Measurements from ENCODE around the gene NGDN.

Gene NGDN, protein sequence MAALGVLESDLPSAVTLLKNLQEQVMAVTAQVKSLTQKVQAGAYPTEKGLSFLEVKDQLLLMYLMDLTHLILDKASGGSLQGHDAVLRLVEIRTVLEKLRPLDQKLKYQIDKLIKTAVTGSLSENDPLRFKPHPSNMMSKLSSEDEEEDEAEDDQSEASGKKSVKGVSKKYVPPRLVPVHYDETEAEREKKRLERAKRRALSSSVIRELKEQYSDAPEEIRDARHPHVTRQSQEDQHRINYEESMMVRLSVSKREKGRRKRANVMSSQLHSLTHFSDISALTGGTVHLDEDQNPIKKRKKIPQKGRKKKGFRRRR
- long read RNA-seq, transcript NGDN-202 (11 exons, 1,143 nt) = major isoform, 157 of 199 reads
- long read RNA-seq, partial matches to known transcripts = 14 of 199 reads
- long read RNA-seq, other reads (novel, unspliced or antisense) = 22 of 199 reads

DNA sequence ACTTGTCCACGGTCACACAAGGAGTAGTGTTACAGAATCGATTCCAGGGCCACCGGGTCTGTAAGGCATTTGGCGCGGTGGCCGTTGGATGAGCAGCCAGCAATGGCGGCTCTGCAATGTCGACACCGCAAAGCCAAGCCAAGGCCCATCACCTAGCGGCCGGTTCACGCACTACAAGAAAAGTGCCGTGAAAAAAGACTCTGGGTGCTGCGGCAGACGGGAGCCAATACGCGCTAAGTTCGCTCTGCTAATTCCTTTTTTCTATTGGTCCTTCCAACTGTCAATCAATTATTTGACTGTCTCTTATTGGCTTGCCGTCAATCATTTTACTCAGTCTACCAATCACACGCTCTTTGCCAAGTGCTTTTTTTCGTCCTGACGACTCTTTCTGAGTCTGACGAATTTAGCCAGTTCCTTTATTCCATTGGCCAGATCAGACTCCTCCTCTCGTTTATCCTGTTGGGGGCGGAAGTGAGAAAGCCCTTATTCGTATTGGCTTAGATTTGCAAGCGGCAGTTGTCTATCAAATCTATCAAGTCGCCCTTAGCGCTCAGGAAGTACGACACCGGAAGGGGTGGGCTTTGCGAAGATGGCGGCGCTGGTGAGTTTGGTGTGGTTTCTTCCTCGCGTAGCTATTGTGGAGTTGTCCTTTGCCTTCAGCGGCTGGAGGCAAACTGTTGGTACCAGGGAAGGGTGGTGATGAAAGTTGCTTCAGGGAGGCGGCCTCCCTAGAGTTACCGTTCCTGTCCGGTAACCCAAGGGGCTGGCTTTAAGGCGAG is at the start of gene NGDN:
NGDN (plus strand) TSS at position 577 of the 779 bp plus-strand sequence; CDS start at position 590, 13 bp downstream.
- DNase-seq (ENCODE audit: low read depth in 1 of 2, low spot score in 1 of 2) = peak; percentile 98 to 99

DNA sequence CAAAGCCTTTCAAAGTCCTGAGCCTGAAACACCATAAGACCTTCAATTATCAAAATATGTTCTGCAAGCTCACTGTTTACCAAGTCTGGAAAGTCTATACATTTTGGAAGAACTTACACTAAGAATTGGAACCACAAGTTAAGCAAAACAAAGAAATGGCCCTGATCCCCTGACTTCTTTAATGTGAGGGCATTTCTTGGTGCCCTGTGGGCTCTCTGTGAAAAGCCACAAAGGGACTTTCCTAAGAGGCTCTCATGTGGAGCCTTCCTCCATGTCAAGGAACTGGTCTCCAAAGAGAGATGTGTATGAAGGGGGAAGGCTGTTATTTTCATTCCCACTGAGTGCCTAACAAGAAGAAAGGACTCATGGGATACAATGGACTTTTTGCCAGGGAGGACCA is 47.9 kb upstream of the NGDN start:
- no peak for DNase-seq (ENCODE audit: low read depth in 1 of 2, low spot score in 1 of 2)
- Histone ChIP-seq H3K4me3 (replicated peaks; ENCODE audit: insufficient read depth, low read length) (no peak overlapping the region), H3K27me3 (ENCODE audit: insufficient read depth, poor library complexity, severe bottlenecking) (peaks cover 2% of the 10 kb centered on the region), H3K27ac (replicated peaks) (no peak overlapping the region)
- TF ChIP-seq POLR2AphosphoS5 (IDR thresholded peaks at IDR 0.05; ENCODE audit: low read depth) (no peak), GABPA (IDR thresholded peaks at IDR 0.05; ENCODE audit: low read depth) (no peak), SPI1 (IDR thresholded peaks at IDR 0.05; ENCODE audit: borderline replicate concordance, low read depth) (no peak)
- TF ChIP-seq, protein P1, sequence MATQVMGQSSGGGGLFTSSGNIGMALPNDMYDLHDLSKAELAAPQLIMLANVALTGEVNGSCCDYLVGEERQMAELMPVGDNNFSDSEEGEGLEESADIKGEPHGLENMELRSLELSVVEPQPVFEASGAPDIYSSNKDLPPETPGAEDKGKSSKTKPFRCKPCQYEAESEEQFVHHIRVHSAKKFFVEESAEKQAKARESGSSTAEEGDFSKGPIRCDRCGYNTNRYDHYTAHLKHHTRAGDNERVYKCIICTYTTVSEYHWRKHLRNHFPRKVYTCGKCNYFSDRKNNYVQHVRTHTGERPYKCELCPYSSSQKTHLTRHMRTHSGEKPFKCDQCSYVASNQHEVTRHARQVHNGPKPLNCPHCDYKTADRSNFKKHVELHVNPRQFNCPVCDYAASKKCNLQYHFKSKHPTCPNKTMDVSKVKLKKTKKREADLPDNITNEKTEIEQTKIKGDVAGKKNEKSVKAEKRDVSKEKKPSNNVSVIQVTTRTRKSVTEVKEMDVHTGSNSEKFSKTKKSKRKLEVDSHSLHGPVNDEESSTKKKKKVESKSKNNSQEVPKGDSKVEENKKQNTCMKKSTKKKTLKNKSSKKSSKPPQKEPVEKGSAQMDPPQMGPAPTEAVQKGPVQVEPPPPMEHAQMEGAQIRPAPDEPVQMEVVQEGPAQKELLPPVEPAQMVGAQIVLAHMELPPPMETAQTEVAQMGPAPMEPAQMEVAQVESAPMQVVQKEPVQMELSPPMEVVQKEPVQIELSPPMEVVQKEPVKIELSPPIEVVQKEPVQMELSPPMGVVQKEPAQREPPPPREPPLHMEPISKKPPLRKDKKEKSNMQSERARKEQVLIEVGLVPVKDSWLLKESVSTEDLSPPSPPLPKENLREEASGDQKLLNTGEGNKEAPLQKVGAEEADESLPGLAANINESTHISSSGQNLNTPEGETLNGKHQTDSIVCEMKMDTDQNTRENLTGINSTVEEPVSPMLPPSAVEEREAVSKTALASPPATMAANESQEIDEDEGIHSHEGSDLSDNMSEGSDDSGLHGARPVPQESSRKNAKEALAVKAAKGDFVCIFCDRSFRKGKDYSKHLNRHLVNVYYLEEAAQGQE (IDR thresholded peaks at IDR 0.05; ENCODE audit: insufficient replicate concordance, low read depth) = no peak
- TF ChIP-seq, protein P2, sequence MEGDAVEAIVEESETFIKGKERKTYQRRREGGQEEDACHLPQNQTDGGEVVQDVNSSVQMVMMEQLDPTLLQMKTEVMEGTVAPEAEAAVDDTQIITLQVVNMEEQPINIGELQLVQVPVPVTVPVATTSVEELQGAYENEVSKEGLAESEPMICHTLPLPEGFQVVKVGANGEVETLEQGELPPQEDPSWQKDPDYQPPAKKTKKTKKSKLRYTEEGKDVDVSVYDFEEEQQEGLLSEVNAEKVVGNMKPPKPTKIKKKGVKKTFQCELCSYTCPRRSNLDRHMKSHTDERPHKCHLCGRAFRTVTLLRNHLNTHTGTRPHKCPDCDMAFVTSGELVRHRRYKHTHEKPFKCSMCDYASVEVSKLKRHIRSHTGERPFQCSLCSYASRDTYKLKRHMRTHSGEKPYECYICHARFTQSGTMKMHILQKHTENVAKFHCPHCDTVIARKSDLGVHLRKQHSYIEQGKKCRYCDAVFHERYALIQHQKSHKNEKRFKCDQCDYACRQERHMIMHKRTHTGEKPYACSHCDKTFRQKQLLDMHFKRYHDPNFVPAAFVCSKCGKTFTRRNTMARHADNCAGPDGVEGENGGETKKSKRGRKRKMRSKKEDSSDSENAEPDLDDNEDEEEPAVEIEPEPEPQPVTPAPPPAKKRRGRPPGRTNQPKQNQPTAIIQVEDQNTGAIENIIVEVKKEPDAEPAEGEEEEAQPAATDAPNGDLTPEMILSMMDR (IDR thresholded peaks at IDR 0.05; ENCODE audit: insufficient read depth, low read length) = no peak

More for the DNA sequence above, at the start of gene NGDN:
- Histone ChIP-seq H3K27me3 (ENCODE audit: insufficient read depth, poor library complexity, severe bottlenecking) (no peaks in the 10 kb centered on the region), H3K27ac (replicated peaks) (peak within 1 kb of the TSS; percentile 67), H3K4me3 (replicated peaks; ENCODE audit: insufficient read depth, low read length) (peak within 1 kb of the TSS; percentile 99)
- TF ChIP-seq GABPA (IDR thresholded peaks at IDR 0.05; ENCODE audit: low read depth) (peak; percentile 98), POLR2AphosphoS5 (IDR thresholded peaks at IDR 0.05; ENCODE audit: low read depth) (peak; percentile 84; the same call in 1 of the 2 replicates), SPI1 (IDR thresholded peaks at IDR 0.05; ENCODE audit: borderline replicate concordance, low read depth) (peak; percentile 87; the same call in 1 of the 2 replicates)
- TF ChIP-seq, protein P1 (IDR thresholded peaks at IDR 0.05; ENCODE audit: insufficient replicate concordance, low read depth) = peak; percentile 46
- TF ChIP-seq, protein P2 (IDR thresholded peaks at IDR 0.05; ENCODE audit: insufficient read depth, low read length) = peak; percentile 39

DNA sequence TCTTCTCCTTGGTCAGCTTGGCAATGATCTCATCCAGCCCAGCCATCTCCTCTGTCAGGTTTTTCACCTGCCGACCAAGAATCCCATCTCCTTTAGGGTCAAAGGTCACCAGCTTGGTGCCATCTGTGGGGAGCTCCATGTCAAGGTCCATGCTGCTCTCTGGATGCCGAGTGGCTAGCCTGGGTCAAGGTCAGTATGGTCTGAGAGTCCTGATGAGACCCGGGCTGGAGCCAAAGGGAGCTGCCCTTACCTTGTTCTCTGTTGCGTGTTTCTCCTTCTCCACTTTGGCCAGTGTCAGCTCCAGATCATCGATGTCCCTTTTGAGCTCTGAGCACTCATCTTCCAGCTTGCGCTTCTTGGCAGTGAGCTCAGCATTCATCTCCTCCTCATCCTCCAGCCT is 45.8 kb upstream of the NGDN start:
- no peak for DNase-seq (ENCODE audit: low read depth in 1 of 2, low spot score in 1 of 2)
- peaks cover 2% of the 10 kb centered on the region for H3K27me3 ChIP-seq (ENCODE audit: insufficient read depth, poor library complexity, severe bottlenecking)
- no peak overlapping the region for H3K4me3 ChIP-seq (replicated peaks; ENCODE audit: insufficient read depth, low read length)
- TF ChIP-seq, protein P1 (IDR thresholded peaks at IDR 0.05; ENCODE audit: insufficient replicate concordance, low read depth) = no peak
- TF ChIP-seq POLR2AphosphoS5 (IDR thresholded peaks at IDR 0.05; ENCODE audit: low read depth) = no peak
- no peak for TF ChIP-seq SPI1 (IDR thresholded peaks at IDR 0.05; ENCODE audit: borderline replicate concordance, low read depth)
- TF ChIP-seq GABPA (IDR thresholded peaks at IDR 0.05; ENCODE audit: low read depth) = no peak
- TF ChIP-seq, protein P2 (IDR thresholded peaks at IDR 0.05; ENCODE audit: insufficient read depth, low read length) = no peak
- H3K27ac ChIP-seq (replicated peaks) = no peak overlapping the region

All from HL-60 (cell line).